ENCODE measurements around the gene CD40.

DNA sequence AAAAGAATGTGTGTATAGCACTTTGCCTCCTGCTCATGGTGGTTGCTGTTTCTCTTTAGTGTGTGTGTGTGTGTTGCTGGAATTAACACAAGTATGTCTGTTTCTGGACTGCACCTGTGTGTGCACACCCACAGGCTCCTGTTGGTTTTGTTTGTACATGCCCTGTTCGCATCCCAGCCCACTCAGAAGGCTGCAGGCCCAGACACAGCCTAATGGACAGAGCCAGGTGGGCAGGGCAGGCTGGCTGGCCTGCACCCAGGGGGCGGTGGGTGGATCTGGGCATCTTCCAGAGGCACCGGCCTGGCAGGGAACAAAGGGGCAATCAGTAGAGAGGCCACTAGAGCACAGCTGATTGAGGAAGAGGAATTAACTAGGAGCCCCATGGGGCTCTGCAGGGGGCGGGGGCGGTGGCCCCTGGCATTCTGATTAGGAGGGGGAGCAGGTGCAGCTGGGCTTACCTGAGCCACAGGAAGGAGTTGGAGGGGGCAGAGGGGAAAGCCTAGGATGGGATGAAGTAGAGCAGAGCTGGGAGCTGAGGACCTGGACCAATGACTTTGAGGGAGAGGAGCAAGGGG, 21.9 kb downstream of the CD40 start:
- TF ChIP-seq, protein P1, sequence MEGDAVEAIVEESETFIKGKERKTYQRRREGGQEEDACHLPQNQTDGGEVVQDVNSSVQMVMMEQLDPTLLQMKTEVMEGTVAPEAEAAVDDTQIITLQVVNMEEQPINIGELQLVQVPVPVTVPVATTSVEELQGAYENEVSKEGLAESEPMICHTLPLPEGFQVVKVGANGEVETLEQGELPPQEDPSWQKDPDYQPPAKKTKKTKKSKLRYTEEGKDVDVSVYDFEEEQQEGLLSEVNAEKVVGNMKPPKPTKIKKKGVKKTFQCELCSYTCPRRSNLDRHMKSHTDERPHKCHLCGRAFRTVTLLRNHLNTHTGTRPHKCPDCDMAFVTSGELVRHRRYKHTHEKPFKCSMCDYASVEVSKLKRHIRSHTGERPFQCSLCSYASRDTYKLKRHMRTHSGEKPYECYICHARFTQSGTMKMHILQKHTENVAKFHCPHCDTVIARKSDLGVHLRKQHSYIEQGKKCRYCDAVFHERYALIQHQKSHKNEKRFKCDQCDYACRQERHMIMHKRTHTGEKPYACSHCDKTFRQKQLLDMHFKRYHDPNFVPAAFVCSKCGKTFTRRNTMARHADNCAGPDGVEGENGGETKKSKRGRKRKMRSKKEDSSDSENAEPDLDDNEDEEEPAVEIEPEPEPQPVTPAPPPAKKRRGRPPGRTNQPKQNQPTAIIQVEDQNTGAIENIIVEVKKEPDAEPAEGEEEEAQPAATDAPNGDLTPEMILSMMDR (IDR thresholded peaks at IDR 0.05): no peak
- no peak for TF ChIP-seq POLR2A (IDR thresholded peaks at IDR 0.05)

All from breast epithelium (tissue), 3 donors.